ENCODE measurements around the gene HAUS5.

GRCh38 chr19:35636651-35637050 is 24.1 kb downstream of the HAUS5 start:
- TF ChIP-seq FOSL1 (IDR thresholded peaks at IDR 0.05; ENCODE audit: low read depth) (no peak), CTCF (IDR thresholded peaks at IDR 0.05 in 2 of 3, conservative IDR thresholded peaks at IDR 0.05 in 1 of 3; ENCODE audit: borderline replicate concordance in 1 of 3, insufficient read depth in 1 of 3, low read depth in 2 of 3, low read length in 2 of 3) (no peak), POLR2AphosphoS5 (IDR thresholded peaks at IDR 0.05; ENCODE audit: low read depth, low read length) (no peak), EZH2 (IDR thresholded peaks at IDR 0.05) (no peak), POLR2A (IDR thresholded peaks at IDR 0.05; ENCODE audit: borderline replicate concordance, extremely low read depth, insufficient read depth, insufficient read length) (no peak)
